ENCODE data around the gene LDLRAD4.
A peak's percentile ranks its signal among the peaks of the same experiment; 100 is the strongest.

The LDLRAD4 gene

DNA sequence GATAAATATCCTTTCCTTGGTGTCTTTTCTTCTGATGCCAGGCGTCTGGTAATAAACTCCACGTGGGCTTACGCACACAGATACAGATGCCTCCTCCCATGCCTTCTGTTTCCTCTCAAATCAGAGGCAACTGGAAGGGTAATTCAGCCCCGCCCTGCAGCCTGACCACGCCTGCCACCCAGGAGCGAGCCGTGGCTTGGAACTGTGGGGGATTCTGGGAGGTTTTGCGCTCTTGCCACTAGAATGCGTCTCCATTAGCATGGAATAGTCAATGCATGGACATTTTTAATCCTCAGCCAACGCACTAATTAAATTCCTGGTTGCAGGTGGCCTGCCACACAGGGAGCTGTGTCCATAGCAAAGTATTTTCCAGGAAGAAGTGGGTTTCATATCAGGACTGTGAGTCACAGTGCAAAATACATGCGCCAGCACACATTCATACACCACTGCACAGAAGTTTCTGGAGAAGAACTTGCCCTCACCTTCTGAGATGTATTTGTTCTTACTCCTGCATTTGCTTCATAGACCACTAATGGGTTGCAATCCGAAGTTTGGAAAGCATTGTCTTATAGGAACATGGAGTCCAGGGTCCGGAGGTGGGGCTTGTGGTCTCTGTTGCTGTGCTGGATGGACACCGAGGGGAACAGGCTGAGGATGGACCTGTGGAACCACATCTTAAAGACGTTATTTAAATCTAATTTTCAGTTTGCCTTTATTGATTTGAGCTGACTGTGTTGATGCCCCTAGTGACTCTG, 151.4 kb downstream of the LDLRAD4 start:
- no peak for DNase-seq (ENCODE audit: low read depth in 2 of 2)

DNA sequence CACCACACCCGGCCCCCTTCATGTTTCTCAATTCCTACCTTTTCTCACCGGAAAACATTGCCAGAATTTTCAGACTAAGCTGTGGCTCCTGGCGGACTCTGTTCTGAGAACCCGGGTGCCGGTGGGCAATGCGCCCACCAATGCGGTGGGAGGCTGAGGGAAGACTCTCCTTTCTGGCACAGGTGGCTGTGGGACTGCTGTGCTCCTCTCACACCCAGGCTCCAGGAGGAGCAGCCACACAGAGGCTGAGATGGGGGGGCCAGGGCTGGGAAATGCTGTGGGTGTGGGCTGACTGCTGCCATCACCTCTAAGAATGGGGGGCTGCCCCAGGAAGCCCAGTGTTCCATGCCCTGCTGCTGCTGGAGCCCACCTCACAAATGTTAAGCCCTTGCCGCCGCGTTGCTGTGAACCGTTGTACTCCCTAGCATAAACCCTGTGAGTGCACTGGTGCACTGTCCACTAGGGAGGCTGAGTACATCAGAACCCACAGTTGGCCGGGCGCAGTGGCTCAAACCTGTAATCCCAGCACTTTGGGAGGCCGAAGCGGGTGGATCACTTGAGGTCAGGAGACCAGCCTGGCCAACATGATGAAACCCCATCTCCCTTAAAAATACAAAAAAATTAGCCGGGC, 152.6 kb downstream of the LDLRAD4 start:
- no peak for DNase-seq (ENCODE audit: low read depth in 2 of 2)

DNA sequence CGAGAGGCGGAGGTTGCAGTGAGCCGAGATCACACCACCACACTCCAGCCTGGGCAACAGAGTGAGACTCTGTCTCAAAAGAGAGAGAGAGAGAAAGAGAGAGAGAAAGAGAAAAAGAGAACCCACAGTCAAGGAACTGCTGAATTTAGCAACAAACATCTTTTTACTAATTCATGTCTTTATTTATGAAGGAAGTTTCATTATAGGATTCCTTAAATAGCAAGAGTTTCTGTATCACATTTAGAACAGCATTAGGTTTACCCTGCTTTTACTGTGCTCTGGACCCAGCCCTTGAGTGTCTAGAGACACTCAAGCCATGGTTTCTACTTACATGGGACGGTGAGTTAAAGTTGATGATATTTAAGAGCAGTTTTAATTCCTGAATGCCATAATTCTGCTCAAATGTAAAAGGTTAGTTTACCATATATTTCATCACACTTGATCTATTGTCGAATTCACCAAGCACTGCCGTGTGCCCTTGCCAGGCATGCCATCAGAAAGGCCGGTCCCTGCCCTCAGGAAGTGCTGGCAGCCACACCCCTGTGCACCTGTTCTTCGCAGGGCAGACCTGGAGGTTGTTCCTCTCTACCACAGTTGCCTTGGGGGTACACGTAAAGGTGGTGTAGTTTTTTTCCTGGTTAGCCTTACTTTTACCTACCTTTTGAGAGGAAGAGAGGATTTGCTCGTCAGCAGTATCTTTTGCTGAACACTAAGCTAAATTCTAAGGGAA, 153.3 kb downstream of the LDLRAD4 start:
- no peak for DNase-seq (ENCODE audit: low read depth in 2 of 2)

DNA sequence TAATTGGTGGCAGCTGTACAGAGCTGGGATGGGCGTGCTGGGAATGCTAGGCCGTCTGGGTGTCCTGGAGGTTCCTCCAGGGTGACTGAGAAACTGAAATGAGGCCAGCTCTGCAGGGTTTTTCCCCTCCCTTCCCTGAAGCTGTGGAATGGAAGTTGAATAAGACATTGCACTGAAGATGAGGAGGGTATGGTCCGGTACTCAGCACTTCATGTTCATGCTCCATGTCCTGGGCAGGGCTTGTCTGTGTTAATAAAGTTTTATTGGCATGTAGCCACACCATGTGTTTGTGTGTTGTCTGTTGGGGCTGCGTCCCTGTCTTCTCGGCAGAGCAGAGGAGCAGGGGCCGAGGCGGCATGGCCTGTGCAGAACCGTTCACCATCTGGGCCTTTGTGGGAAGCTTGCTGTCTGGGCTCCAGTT, 154.0 kb downstream of the LDLRAD4 start:
- DNase-seq (ENCODE audit: low read depth in 2 of 2) = no peak

DNA sequence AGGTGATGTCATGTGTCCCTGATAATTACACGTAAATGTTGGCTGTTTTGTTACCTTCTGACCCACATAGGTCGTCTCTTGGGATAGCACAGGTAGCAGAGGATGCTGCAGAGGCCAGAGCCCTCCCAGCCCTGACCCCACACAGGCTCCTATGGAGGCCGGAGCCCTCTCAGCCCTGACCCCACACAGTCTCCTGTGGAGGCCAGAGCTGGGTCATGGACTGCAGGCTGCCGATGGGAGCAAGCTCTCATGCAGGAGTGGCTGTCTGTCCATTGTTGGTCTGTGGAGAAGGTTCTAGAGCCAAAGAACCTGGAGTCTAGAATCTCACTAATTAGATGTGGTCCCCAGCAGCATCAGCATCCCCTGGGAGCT, 155.5 kb downstream of the LDLRAD4 start:
- DNase-seq (ENCODE audit: low read depth in 2 of 2) = no peak

DNA sequence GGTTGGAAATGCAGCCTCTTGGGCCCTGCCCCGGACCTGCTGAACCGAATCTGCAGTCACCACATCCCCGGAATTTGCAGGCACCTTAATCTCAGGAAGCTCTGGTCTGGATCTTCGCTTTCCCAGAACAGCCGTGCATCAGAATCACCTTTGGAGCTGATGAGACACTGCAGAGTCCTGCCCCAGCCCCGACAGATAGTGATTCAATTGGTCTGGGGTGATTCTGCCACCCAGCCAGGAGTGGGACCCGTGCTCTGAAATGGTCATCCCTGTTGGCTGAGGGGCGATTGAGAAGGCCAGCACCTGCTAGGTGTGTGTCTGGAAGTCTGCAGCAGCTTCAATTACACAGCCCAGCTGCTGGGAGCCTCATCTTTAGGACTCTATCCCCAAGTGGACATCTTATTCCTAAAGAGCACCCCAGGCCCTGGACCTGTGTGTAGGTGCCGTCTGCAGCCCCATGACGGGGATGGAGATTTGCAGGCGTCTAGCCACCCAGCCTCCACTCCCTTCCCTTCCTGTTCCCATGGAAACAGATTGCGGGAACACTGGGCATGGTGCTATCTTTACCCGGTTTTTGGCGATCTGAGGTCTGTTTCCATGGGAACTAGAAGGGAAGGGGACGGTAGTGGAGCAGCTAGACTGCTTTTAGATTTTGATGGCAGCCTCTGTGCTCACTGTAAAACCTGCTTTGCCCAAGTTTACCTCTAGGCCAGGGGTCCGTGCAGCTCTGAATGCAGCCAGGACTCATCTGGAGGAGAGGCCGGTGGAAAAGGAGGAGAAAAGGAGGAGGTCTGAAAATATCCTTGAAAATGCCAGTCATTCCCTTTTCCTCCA, 156.1 kb downstream of the LDLRAD4 start:
- no peak for DNase-seq (ENCODE audit: low read depth in 2 of 2)

DNA sequence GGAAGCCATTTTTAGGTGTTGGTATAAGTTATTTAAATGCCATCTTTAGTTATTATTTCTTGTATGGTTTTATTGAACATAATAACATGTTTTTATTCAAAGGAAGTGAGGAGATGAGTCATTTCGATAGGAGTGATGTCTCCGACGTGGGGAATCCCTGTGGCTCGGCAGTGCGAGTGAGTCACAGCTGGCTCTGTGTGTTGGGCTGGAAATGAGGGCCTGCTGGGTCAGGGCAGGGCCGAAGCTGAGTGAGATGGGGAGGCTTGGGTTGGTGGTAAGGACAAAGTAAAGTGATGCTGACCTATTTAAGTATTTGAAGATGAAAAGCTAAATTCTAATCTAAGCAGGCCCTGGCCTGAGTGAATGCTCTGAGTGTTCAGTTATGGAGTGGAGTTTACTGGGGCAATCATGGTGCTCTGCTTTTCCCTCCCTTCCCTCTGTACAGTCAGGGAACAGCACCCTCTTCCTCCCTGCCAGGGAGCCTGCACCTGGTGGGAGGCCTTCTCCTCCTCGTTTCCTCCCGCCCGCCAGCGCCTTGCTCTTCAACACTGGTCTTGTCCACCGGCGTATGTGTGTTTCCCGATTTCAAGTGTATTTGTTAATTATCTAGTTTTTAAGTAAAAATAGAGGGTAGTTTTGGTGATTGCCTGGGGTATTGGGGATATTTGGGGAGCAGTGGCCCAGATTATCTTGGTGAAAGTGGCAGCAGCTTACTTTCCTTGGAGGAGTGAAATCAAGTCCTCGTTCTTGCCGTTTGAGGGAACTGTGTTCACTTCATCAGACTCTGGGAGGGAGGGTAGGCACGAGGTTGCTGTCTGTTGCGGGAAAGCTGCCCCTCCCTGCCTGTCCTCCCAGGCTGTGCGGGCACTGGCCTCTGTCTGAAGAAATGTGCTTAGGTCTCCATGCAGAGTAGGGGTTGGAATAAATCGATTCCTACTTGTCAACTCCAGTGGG, 157.0 kb downstream of the LDLRAD4 start:
- DNase-seq (ENCODE audit: low read depth in 2 of 2) = peak; percentile 64 to 65

DNA sequence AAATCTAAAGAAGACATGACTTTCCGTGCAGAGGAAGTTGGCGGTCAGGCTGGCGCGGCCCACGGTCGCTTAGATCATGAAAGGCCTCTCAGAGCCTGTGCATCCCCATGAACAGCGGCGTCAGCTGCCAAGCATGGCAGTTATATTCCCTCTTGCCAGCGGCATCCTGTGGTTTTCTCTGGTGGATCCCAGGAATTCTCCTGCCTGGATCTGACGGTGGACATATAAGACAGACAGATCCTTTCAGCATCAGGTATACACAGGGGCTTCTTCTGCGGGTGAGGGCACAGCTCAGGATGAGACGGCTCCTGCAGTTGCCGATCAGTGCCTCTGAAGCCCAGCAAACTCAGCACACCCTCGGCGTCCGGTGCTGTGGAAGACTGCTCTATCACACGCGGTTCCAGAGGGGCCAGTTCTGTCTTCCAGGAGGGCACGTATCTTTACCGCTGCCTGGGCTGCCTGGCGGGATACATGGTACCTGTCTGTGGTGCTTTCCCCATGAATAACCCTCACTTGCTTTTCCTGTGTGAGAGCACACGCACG, 157.8 kb downstream of the LDLRAD4 start:
- DNase-seq (ENCODE audit: low read depth in 2 of 2) = no peak

DNA sequence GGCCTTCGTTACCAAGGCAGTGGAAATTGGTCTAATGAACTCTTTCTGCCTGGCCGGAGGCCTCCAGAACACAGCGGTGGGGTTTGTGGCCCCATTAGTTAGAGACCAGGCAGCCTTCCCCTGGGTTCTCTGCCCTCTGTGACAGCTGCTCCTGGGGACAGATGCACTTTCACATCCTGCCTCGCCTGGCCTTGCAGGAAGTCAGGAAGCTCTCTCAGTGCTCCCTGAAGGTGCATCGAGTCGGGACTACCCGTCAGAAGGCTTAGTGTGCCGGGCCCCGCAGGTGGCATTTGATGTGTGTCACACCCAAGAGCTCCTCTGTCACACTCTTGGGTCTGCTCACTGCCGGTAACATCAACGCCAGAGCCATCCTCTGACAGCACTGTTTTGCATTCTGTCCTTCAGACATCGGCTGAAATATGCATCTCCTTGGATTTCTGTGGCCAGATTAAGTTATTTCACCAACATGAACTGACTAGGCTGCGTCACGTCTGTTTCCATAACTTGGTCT, 158.3 kb downstream of the LDLRAD4 start:
- DNase-seq (ENCODE audit: low read depth in 2 of 2) = peak; percentile 43 to 45

DNA sequence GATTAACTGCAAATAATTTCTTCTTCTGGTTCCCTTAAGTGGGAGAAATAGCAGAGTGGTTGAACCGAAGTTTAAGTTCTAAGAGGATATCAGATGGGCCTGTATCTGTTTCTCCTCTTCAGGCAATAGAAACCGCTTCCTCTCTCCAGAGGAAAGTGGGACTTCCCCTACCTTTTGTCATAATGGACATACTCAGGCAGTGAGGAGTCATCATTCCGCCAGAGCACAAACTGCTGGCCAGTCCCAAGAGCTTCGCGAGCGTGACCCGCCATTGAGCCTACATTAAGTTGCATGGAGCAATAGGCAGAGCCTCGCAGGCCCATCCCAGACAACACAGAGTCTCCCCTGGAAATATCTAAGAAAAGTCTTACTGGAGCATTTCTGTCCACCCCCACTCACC, 158.9 kb downstream of the LDLRAD4 start:
- DNase-seq (ENCODE audit: low read depth in 2 of 2) = no peak

DNA sequence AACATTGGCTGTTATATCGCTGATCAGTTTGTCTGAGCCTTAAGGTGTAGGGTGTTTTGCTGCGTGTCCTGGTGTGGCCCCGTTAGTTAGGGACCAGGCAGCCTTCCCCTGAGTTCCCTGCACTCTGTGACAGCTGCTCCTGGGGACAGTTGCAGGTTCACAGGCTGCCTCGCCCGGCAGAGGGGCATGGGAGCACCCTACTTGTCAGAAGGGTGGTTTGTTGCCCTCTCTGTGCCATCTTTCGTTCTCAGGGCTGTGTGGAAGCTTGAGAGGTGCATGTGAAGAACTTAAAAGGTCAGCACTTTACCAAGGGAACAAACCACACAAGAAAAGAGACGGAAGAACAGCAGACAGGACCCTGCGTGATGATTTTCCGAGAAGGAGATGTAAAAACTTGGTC, 159.6 kb downstream of the LDLRAD4 start:
- no peak for DNase-seq (ENCODE audit: low read depth in 2 of 2)

DNA sequence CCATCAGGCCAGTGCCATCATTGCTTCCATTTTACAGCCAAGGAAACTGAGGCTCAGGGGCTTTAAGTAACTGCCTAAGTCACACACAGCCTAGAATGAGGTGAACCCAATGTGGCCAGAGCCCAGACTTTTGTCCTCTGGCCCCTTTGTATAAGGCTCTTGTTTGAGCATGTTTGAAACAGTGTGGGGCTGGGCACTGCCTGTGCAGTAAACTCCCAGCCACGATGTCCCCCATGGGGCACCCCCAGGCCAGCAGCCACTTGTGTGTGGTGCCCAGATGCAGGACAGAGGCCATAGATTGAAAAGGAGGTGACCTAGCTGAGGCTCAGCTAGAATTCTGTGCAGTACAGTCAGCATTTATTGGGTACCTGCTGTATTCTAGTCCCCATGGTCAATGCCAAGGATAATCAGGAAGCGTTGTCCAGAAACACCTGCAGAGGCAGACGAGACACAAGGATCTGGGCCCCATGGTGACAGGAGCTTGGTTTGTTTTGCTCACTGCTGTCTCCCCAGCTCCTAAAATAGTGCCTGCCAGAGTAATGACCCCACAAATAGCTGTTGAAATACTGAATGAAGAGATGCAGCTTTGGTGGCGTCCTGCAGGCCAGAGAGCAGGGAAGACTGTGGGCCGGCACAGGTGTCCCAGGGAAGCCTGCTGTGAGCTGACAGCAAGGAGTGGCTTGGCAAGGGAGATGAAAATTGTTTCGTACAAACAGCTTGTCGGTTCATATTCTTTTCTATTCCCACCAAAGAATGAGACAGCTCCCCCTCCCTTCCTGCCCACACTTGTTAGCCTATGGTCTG, 160.7 kb downstream of the LDLRAD4 start:
- no peak for DNase-seq (ENCODE audit: low read depth in 2 of 2)

DNA sequence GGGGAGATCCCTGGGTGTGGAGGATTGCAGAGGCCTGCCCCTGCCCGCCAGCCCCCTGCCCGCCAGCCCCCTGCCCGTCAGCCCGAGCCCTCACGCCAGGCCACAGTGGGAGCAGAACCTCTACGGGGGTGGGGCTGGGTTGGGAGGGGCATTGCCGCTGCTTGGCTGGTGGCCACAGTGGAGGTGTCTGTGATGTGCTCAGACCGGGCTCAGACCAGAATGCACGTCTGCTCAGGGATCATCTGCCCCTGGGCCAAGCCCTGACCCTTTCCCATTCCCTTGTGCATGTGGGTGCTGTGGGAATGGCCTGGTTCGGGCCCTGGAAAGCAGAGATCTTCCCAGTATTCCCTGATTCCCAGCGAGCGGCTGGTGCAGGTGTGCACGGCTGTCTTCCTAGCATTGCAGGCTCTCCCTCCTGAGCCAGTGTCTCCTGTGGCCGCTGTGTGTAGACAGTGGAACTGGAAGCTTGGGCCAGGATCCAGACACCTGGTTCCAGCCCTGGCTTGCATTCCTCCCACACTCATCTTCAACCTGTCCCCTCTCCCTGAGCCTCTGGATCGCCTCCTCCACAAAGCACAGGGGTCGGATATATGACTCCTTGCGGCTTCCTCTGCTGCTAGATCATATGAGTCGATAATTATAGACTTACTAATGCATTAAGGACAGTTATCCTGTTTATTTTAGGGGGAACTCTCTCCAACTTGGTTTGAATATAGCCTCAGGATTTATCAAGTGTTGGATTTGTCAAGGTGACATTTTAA, 161.6 kb downstream of the LDLRAD4 start:
- no peak for DNase-seq (ENCODE audit: low read depth in 2 of 2)

DNA sequence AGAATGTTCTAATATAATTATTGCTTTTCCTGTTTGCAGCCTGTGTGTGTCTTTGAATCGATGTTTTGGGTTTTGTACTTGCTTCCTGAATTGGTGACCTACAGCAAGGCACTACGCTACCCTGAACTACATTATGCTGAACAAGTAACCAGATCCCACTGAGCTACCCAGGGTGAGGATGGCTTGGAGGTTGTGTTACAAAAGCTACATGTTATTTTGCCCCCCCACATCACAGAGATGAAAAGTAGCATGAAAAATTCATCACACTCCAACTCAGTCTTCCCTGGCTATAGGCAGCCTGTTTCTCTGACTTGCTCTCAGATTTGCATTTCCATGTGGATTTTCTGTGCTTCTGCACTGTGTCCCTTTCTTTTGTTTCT, 162.1 kb downstream of the LDLRAD4 start:
- no peak for DNase-seq (ENCODE audit: low read depth in 2 of 2)

DNA sequence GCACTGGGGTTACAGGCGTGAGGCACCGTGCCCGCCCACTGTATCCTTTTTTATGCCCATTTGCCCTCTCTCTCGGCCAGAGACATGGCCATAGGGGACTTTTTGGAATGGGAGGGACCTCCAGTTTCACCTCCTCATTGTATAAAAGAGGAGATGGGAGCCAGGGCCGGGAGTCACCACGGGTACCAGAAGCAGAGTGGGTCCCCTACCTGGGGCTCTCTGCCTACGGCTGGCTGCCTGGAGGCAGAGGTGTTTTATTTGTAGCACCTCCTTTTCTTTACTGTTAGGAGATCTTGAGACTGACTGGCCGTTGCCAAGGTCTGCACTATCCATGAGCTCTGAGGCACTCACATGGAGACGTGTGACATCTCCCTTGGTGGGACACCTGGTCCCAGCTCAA, 162.8 kb downstream of the LDLRAD4 start:
- DNase-seq (ENCODE audit: low read depth in 2 of 2) = no peak

DNA sequence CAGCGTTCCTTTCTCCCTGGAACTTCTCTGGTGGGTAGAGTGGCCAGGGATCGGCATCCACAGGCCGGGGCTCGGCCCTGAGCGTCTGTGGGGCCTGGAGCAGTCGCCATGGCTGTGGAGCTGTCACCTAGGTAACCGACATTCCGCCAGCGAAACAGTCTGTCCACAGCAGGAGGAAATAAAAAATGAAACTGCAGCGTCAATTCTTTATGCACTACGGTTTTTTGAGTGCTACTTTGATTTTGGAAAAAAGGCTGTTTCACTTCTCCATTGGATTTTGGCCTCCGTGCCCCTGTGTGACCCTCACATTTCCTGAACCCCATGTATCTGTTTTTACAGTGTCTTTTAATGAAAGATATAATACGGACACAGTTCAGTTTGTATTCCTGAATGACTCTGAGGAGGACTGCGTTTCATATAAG, 163.4 kb downstream of the LDLRAD4 start:
- DNase-seq (ENCODE audit: low read depth in 2 of 2) = no peak

DNA sequence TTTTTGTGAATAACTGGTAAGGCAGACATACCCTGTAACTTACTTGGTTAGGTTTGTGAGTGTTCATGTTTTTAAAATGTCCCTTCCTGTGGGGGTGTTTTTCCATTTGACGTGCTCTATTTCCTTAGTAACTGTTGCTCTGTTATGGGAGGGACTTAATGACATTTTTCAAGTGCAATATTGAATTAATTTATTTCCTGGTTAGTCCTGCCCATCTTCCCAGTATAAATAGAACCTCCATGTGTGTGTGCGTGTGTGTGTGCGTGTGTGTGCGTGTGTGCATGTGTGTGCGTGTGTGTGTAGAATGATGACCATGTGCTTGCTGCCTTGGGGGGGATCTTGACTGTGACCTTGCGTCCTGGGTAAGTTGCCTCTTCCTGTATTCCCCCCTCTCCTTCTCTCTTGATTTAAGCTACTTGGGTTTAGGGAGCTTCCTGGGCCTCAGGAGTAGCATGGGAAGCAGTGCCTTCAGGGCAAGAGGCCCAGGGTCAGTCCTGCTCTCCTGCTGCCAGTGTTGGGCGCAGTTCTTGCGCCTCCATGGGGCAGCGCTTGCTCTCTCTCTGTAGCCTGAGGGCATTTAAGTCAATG, 163.9 kb downstream of the LDLRAD4 start:
- no peak for DNase-seq (ENCODE audit: low read depth in 2 of 2)
